ENCODE results near the gene GAL.

GAL gene

GRCh38 chr11:68683121-68683520 lies 1.2 kb upstream of the GAL start:
- no peak for FAIRE-seq

- no peak for FAIRE-seq
These were observed 584 bp upstream of the GAL start for GRCh38 chr11:68683536-68684384.

GRCh38 chr11:68685656-68686380 lies 1.5 kb downstream of the GAL start:
- FAIRE-seq, result no peak

- no peak for FAIRE-seq
These were observed 2.1 kb downstream of the GAL start for GRCh38 chr11:68686486-68686885.

GRCh38 chr11:68687311-68687710 lies 3.0 kb downstream of the GAL start:
- no peak for FAIRE-seq

- FAIRE-seq, result no peak
These were observed 3.6 kb downstream of the GAL start for GRCh38 chr11:68687986-68688385.

GRCh38 chr11:68688881-68689280 lies 4.5 kb downstream of the GAL start:
- no peak for FAIRE-seq

- no peak for FAIRE-seq
These were observed 5.6 kb downstream of the GAL start for GRCh38 chr11:68689737-68690625.

- no peak for FAIRE-seq
These were observed 6.5 kb downstream of the GAL start for GRCh38 chr11:68690671-68691401.

- no peak for FAIRE-seq
These were observed 7.0 kb downstream of the GAL start for GRCh38 chr11:68691402-68691784.

GRCh38 chr11:68692115-68692514 lies 7.8 kb downstream of the GAL start:
- FAIRE-seq, result no peak

GRCh38 chr11:68692871-68693483 lies 8.6 kb downstream of the GAL start:
- FAIRE-seq, result no peak

- no peak for FAIRE-seq
These were observed 9.1 kb downstream of the GAL start for GRCh38 chr11:68693484-68693882.

GRCh38 chr11:68694431-68695297 lies 10.3 kb downstream of the GAL start:
- FAIRE-seq, result no peak

GRCh38 chr11:68695531-68695930 lies 11.2 kb downstream of the GAL start:
- FAIRE-seq, result no peak

GRCh38 chr11:68698993-68699392 lies 14.6 kb downstream of the GAL start:
- no peak for FAIRE-seq

GRCh38 chr11:68704887-68705286 lies 20.5 kb downstream of the GAL start:
- no peak for FAIRE-seq

GRCh38 chr11:68707527-68707926 lies 23.2 kb downstream of the GAL start:
- FAIRE-seq, result no peak

GRCh38 chr11:68709062-68709461 lies 24.7 kb downstream of the GAL start:
- no peak for FAIRE-seq

GRCh38 chr11:68710409-68710808 lies 26.1 kb downstream of the GAL start:
- FAIRE-seq, result no peak

GRCh38 chr11:68711114-68711513 lies 26.8 kb downstream of the GAL start:
- no peak for FAIRE-seq

All from colon (tissue), 2 donors.